ENCODE measurements around the gene BPIFB1.

- TF ChIP-seq CTCF (IDR thresholded peaks at IDR 0.05; ENCODE audit: poor library complexity) (no peak), EZH2 (IDR thresholded peaks at IDR 0.05; ENCODE audit: borderline replicate concordance) (no peak), EZH2phosphoT487 (IDR thresholded peaks at IDR 0.05; ENCODE audit: low read depth, severe bottlenecking, unreplicated experiment) (no peak)
Observed at GRCh38 chr20:33351696-33352095, 68.7 kb downstream of the BPIFB1 start.
